ENCODE data around the gene LARP6.
A peak's percentile ranks its signal among the peaks of the same experiment; 100 is the strongest.
"Not testable (repeated sequence)": the region's sequence is repeated elsewhere in the genome, so short reads cannot be mapped to it uniquely, and the experiment has no call there.

The LARP6 gene

GRCh38 chr15:70853973-70854665 lies at the start of gene LARP6:
Gene LARP6, minus strand, starts transcription at chr15:70854157. Its CDS starts 69 bp downstream, at chr15:70854088.
- DNase-seq (ENCODE audit: insufficient read length, low spot score) (no peak), FAIRE-seq (no peak)

DNA sequence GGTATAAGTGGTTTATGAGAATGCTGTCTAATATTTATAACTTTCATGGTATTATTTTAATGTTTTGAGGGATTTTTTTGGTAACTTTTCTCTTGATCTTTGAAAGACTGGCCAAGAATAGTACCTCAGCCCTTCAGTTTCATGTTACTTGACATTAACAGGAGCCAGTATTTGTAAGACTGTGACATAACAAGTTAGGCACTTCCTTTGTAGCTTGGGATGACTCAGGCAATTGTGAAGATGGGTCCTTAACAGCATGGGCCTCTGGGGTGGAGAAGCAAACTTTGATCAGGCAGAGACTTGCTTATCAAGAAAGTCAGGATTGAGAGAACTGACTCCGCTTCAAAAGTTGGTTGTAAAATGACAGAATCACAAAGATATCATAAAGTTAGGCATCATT lies 48.1 kb upstream of the LARP6 start:
- FAIRE-seq = no peak
- DNase-seq (ENCODE audit: insufficient read length, low spot score) = no peak

- FAIRE-seq (no peak), DNase-seq (ENCODE audit: insufficient read length, low spot score) (no peak)
Observed at GRCh38 chr15:70892912-70893560, 39.1 kb upstream of the LARP6 start.

DNA sequence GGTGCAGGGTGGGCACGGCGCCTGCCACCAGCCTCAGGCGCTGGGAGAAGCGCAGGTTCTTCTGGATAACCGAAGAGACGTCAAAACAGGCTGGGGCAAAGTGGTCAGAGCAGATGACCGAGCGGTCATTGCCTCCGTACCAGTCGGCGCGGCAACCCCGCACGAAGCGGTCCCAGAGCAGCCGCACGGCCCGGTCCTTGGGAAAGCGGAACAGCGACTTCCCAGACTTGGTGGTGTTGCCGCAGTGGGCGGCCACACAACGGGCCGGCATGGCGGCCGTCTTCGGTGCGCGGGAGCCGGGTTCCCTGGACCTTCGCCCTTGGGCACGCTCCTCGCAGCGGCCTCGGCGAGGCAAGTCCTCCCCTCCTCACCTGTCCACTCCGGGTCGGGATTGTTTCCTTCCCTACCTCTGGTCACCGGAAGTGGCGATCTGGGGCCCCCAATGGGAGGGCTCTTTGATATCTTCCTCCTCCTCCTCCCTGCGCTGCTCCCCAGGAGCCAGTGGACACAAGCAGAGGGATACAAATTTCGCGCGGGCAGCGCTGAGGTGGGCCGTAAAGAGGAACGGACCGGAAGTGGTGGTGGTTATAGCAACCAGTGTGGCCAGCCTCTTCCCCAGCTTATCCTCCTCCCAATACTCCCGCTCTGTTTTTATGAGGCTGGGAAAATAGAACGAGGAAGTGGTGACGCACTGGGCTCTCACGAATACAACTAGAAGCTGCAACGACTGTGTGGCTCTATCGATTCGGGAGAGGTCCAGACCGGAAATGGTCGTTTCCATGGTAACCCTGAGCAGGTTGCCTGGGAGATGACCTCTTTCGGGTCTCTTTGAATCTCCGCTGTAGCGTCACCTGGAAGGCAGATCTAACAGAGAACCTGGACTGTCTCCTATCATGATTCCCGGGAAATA lies 38.3 kb upstream of the LARP6 start, which contains the start of the genes LRRC49 and THAP10:
LRRC49 (plus strand) TSS at position 825 of the 910 bp plus-strand sequence; CDS start at position 894, 69 bp downstream.
THAP10 (minus strand) TSS at position 432 of the 910 bp plus-strand sequence; CDS start at position 271, 161 bp downstream.
- FAIRE-seq (peak; percentile 92), DNase-seq (ENCODE audit: insufficient read length, low spot score) (peak; percentile 51)

DNA sequence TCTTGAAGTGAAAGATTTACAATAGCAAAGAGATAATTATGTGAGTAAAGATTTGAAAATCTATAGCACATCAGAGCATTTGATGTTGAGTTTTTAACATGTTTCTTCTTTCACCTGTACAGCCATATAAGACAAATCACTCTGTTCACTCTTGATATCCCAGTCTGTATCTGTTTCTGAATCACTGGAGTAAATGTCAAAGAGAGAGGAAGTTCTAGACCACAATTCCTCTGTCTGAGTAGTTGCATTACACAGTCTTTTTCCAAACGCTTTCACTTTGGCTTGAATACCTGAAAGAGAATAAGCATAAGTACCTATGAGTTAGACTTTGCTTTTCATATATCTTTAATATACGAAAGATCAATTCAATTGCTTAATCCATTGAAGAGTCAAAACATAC lies 28.4 kb upstream of the LARP6 start:
- peak; percentile 23 for FAIRE-seq
- no peak for DNase-seq (ENCODE audit: insufficient read length, low spot score)

DNA sequence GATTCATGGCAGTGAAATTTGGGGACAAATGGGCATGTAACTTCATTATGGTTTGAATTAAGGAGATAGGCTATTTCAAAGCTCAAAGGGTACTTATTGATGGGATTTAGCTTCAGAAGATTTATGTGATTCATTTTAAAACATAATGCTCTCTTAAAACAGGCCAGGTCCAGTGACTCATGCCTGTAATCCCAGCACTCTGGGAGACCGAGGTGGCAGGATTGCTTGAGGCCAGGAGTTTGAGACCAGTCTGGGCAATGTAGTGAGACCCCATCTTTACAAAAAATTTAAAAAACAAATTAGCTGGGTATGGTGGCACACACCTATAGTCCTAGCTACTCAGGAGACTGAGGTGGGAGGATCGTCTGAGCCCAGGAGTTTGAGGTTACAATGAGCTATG lies 26.8 kb upstream of the LARP6 start:
- DNase-seq (ENCODE audit: insufficient read length, low spot score) = no peak
- FAIRE-seq = no peak

- no peak for DNase-seq (ENCODE audit: insufficient read length, low spot score)
Observed at GRCh38 chr15:70879401-70879800, 25.4 kb upstream of the LARP6 start.

DNA sequence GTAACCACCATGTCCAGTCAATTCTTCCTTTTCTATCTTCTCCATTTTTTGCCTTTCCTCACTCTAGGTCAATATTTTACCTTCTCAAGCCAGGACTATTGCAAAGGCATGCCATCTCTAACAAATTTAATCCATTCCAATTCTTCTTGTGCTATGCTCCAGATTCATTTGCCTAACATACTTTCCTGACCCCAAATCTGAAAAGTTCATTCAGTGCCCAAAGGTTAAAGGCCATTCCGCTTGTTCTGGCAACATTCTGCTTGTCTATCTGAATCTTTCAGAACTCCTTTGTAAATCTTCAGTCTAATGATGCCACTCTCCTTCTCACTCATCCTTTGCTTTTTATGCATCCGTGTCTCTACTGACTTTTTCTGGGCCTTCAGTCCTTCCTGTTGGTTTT lies 22.7 kb upstream of the LARP6 start:
- FAIRE-seq = no peak
- no peak for DNase-seq (ENCODE audit: insufficient read length, low spot score)

More at GRCh38 chr15:70879401-70879800, 25.4 kb upstream of the LARP6 start:
- no peak for FAIRE-seq

GRCh38 chr15:70876011-70876410 lies 22.1 kb upstream of the LARP6 start:
- FAIRE-seq (peak; percentile 28), DNase-seq (ENCODE audit: insufficient read length, low spot score) (no peak)

GRCh38 chr15:70875001-70875782 lies 21.2 kb upstream of the LARP6 start:
- FAIRE-seq (no peak), DNase-seq (ENCODE audit: insufficient read length, low spot score) (no peak)

GRCh38 chr15:70873232-70874054 lies 19.5 kb upstream of the LARP6 start:
- no peak for FAIRE-seq
- DNase-seq (ENCODE audit: insufficient read length, low spot score) = no peak

GRCh38 chr15:70871490-70871889 lies 17.5 kb upstream of the LARP6 start:
- not testable (repeated sequence) for DNase-seq (ENCODE audit: insufficient read length, low spot score); FAIRE-seq

GRCh38 chr15:70870051-70870450 lies 16.1 kb upstream of the LARP6 start:
- FAIRE-seq = no peak
- no peak for DNase-seq (ENCODE audit: insufficient read length, low spot score)

GRCh38 chr15:70869346-70869745 lies 15.4 kb upstream of the LARP6 start:
- FAIRE-seq = no peak

DNA sequence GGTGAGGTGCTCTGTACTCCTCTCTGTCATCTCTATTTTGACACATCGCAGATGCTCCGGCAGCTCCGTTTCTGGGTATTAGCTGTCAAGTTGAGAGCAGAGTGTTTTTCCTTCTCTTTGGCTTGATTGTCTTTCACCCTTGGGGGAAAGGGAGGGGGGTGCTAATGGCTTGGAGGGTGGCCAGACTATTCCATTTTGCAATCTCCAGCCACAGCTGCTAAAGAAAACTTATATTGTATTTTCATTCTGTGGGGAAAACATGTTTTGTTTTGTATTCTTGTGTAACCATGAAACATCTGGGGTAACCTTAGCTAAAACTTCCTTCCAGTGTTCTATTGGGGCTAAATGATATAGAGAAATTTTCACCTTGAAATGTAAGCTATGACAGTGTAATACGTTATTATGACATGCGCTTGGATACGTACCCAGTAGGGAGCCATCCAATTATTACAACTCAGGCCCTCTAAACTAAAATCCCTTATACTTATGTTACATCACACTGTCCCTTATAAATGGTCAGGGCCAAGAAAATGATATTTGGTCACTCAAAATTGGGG lies 14.0 kb upstream of the LARP6 start:
- DNase-seq (ENCODE audit: insufficient read length, low spot score) (no peak), FAIRE-seq (no peak)

More at GRCh38 chr15:70869346-70869745, 15.4 kb upstream of the LARP6 start:
- DNase-seq (ENCODE audit: insufficient read length, low spot score) = no peak

GRCh38 chr15:70866982-70867641 lies 13.2 kb upstream of the LARP6 start:
- no peak for DNase-seq (ENCODE audit: insufficient read length, low spot score)
- FAIRE-seq = no peak

DNA sequence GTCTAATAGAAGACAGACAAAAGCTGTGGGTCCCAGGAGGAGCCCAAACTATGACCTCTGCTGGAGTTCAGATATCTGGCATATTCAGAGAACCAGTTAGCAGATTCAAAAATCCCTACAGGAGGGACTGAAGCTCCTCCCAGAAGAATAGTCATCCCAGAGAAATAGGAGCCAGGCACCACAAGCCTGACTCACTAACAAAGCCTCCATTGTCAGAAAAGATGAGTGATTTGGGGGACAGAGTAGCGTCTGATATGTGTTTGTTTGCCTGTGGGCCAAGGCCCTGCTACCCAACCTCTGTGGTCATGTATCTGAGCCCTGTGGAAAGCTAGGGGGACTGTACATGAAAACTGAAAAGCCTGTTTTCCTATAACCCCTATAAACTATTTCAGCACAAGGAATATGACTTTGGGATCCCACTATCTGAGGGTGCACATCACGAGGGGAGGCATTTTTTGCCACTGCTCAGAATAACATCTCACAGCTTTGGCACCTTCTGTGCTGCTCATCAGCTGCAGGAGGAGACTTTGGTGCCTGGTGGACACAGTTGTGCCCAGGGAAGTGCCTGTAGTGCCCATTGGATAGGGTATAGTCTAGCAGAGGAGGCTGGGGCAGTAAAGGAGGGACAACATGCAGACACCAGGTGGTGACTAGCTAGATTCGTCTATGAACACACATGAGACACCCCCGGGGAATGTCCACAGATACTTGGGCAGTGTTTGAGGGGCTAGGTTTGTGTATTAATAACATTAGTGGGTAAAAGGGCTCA lies 9.7 kb upstream of the LARP6 start:
- DNase-seq (ENCODE audit: insufficient read length, low spot score) (no peak), FAIRE-seq (no peak)

DNA sequence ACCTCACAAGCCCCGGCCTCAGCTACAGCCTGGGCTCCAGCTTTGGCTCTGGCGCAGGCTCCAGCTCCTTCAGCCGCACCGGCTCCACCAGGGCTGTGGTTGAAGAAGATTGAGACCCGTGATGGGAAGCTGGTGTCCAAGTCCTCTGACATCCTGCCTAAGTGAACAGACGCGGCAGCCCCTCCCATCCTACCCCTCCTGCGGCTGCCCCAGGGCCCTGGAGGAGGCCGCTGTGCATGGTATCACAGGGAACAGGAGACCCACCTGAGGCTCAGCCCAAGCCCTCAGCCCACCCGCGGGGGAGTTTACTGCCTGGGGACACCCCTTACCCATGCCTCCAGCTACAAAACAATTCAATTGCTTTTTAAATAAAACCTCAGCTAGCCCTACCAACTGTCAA lies 6.0 kb upstream of the LARP6 start:
- FAIRE-seq (no peak), DNase-seq (ENCODE audit: insufficient read length, low spot score) (no peak)
